HL-60 (cell line): ENCODE data around the gene NFAM1.

ENCODE experiments used
- DNase-seq, 2 experiments: peaks; one replicate each; pipeline ENCODE4 v3.0.0-alpha.2; 2010 to 2020; ENCODE audit warnings: low read depth in 1 of 2, low spot score in 1 of 2
- H3K27ac ChIP-seq: fragments of 250-450 bp; sonication (Bioruptor Pico); replicated peaks from 2 replicates; pipeline ENCODE4 v1.5.1; 2020; ENCODE audit warnings: mild to moderate bottlenecking, moderate library complexity
- H3K27me3 ChIP-seq: fragments of 250-450 bp; sonication (Bioruptor Pico); 2 replicates; pipeline ENCODE4 v1.5.1; 2021; ENCODE audit warnings: mild to moderate bottlenecking, moderate library complexity; ENCODE audit not compliant: insufficient read depth, poor library complexity, severe bottlenecking
- H3K4me3 ChIP-seq: replicated peaks from 2 replicates; pipeline ENCODE4 v1.5.1; 2011; ENCODE audit warnings: mild to moderate bottlenecking, control low read depth, low read length; ENCODE audit not compliant: insufficient read depth
- GABPA ChIP-seq: IDR thresholded peaks from 2 replicates; pipeline ENCODE4 v1.6.1; 2012; ENCODE audit warnings: low read depth
- POLR2AphosphoS5 ChIP-seq: IDR thresholded peaks from 2 replicates; pipeline ENCODE4 v1.6.1; 2012; ENCODE audit warnings: low read depth
- SPI1 ChIP-seq: IDR thresholded peaks from 2 replicates; pipeline ENCODE4 v1.6.1; 2012; ENCODE audit warnings: low read depth, mild to moderate bottlenecking, borderline replicate concordance
- TF ChIP-seq, protein P1 (sequence below): IDR thresholded peaks from 2 replicates; pipeline ENCODE4 v1.6.1; 2012; ENCODE audit warnings: low read depth; ENCODE audit not compliant: insufficient replicate concordance
- TF ChIP-seq, protein P2 (sequence below): IDR thresholded peaks from one replicate; pipeline ENCODE4 v1.5.1; 2011; ENCODE audit warnings: low read length, control low read depth, inconsistent platforms; ENCODE audit not compliant: insufficient read depth

NFAM1 gene

DNA sequence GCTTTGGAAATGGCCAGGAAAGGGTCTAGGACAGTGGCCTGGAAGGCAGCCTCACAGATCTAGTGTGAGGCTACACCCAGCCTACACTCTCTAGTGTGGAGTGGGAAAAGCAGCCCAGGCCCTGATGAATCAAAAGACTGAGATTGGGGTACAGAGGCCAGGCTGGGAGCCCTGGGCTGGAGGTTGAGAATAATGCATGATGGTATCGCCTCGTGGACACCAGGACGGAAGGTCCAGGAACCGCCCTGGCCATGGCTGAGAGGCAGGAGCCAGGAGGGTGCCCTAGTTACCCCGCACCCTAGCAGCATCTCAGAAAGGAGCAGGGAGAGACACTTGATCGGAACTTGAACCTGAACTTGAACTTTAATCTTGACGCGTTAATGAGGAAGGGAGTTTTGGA is 40.5 kb upstream of the NFAM1 start:
- TF ChIP-seq, protein P1, sequence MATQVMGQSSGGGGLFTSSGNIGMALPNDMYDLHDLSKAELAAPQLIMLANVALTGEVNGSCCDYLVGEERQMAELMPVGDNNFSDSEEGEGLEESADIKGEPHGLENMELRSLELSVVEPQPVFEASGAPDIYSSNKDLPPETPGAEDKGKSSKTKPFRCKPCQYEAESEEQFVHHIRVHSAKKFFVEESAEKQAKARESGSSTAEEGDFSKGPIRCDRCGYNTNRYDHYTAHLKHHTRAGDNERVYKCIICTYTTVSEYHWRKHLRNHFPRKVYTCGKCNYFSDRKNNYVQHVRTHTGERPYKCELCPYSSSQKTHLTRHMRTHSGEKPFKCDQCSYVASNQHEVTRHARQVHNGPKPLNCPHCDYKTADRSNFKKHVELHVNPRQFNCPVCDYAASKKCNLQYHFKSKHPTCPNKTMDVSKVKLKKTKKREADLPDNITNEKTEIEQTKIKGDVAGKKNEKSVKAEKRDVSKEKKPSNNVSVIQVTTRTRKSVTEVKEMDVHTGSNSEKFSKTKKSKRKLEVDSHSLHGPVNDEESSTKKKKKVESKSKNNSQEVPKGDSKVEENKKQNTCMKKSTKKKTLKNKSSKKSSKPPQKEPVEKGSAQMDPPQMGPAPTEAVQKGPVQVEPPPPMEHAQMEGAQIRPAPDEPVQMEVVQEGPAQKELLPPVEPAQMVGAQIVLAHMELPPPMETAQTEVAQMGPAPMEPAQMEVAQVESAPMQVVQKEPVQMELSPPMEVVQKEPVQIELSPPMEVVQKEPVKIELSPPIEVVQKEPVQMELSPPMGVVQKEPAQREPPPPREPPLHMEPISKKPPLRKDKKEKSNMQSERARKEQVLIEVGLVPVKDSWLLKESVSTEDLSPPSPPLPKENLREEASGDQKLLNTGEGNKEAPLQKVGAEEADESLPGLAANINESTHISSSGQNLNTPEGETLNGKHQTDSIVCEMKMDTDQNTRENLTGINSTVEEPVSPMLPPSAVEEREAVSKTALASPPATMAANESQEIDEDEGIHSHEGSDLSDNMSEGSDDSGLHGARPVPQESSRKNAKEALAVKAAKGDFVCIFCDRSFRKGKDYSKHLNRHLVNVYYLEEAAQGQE = no peak
- TF ChIP-seq SPI1 (no peak), POLR2AphosphoS5 (no peak), GABPA (no peak)
- TF ChIP-seq, protein P2, sequence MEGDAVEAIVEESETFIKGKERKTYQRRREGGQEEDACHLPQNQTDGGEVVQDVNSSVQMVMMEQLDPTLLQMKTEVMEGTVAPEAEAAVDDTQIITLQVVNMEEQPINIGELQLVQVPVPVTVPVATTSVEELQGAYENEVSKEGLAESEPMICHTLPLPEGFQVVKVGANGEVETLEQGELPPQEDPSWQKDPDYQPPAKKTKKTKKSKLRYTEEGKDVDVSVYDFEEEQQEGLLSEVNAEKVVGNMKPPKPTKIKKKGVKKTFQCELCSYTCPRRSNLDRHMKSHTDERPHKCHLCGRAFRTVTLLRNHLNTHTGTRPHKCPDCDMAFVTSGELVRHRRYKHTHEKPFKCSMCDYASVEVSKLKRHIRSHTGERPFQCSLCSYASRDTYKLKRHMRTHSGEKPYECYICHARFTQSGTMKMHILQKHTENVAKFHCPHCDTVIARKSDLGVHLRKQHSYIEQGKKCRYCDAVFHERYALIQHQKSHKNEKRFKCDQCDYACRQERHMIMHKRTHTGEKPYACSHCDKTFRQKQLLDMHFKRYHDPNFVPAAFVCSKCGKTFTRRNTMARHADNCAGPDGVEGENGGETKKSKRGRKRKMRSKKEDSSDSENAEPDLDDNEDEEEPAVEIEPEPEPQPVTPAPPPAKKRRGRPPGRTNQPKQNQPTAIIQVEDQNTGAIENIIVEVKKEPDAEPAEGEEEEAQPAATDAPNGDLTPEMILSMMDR = no peak
- no peak for DNase-seq
- H3K27me3 ChIP-seq = no peaks in the 10 kb centered on the region
- no peak overlapping the region for H3K4me3 ChIP-seq
- H3K27ac ChIP-seq = no peak overlapping the region

DNA sequence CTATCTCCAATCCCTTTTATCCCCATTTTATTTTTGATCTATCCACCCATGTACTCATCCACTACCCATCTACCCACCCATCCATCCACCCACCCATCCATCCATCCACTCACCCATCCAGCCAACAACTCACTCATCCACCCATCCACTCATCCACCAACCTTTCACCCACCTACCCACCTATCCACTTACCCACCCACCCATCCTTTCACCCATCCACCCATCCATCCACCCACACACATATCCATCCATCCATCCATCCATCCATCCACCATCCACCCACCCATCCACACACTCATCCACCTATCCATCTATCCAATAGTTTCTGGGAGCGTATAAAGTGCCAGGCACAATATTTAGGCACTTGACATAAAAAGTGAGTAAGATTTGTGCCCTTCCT is 39.2 kb upstream of the NFAM1 start:
- no peak for TF ChIP-seq POLR2AphosphoS5
- no peak for TF ChIP-seq SPI1
- TF ChIP-seq, protein P1 = no peak
- no peak for TF ChIP-seq GABPA
- TF ChIP-seq, protein P2 = no peak
- Histone ChIP-seq H3K4me3 (no peak overlapping the region), H3K27ac (no peak overlapping the region), H3K27me3 (no peaks in the 10 kb centered on the region)
- DNase-seq = no peak

DNA sequence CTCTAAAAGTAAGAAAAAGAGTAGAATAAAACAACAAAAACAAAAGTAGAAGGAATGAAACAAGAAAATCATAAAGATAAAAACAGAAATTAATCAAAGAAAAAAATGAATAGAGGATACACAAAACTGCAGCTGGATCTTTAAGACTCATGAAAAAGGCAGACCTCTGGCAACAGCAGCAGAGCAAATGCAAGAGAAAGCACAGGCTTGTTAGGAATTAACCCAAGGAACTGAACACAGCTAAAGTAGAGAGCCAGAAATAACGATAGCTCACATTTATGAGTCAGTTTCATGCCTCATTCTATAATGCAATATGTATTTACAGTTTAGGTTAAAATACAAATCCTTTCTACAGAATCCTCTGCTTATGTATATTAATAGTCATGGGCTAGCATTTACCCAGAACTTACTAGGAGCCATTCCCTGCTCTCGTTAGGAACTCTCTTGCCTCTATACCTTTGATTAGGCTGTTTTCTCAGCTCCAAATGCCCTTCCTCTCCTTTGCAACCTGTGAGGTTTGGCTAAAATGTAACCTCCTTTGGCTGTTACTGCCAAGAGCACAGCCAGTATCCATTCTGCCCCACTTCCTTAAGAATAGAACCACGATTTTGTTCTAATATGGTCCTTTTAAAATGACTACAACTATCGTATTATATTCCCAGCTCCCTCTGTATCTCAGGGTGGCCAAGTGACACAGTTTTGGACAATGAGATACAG is 38.3 kb upstream of the NFAM1 start:
- Histone ChIP-seq H3K27ac (no peak overlapping the region), H3K27me3 (no peaks in the 10 kb centered on the region), H3K4me3 (no peak overlapping the region)
- TF ChIP-seq, protein P1 = no peak
- TF ChIP-seq, protein P2 = no peak
- TF ChIP-seq POLR2AphosphoS5 (no peak), GABPA (no peak), SPI1 (no peak)
- no peak for DNase-seq
